Muscle layer of colon (tissue), 2 donors: ENCODE results near the gene HACD2.

Source experiments
- H3K27ac ChIP-seq: one replicate; pipeline ENCODE4 v1.7.0; 2013; ENCODE audit warnings: low read depth, mild to moderate bottlenecking, low read length, moderate library complexity
- H3K27me3 ChIP-seq, 2 donors: one replicate each; pipeline ENCODE4 v1.7.0; 2013; ENCODE audit warnings: low read length in 2 of 2, mild to moderate bottlenecking in 2 of 2; ENCODE audit not compliant: insufficient read depth in 2 of 2, control insufficient read depth in 1 of 2
- H3K36me3 ChIP-seq: one replicate; pipeline ENCODE4 v1.7.0; 2013; ENCODE audit warnings: mild to moderate bottlenecking, low read length; ENCODE audit not compliant: insufficient read depth
- H3K4me1 ChIP-seq: one replicate; pipeline ENCODE4 v1.7.0; 2013; ENCODE audit warnings: mild to moderate bottlenecking, low read length; ENCODE audit not compliant: insufficient read depth
- H3K4me3 ChIP-seq, 2 donors: one replicate each; pipeline ENCODE4 v1.7.0; 2013; ENCODE audit warnings: low read length in 2 of 2, low read depth in 1 of 2, mild to moderate bottlenecking in 1 of 2, moderate library complexity in 1 of 2
- H3K9ac ChIP-seq: one replicate; pipeline ENCODE4 v1.7.0; 2013; ENCODE audit warnings: low read length
- H3K9me3 ChIP-seq: one replicate; pipeline ENCODE4 v1.7.0; 2013; ENCODE audit warnings: mild to moderate bottlenecking, low read length
- donor health status: abdominal sarcoma.
- donor health status: Adenocarcinoma of cecum.

Gene HACD2

GRCh38 chr3:123451186-123451585 is 133.7 kb downstream of the HACD2 start:
- H3K27ac ChIP-seq: no peak overlapping the region
- peaks cover 4% of the 10 kb centered on the region for H3K4me1 ChIP-seq
- no peaks in the 10 kb centered on the region for H3K9me3 ChIP-seq
- H3K36me3 ChIP-seq: no peaks in the 10 kb centered on the region
- no peaks in the 10 kb centered on the region for H3K27me3 ChIP-seq
- no peak overlapping the region for H3K9ac ChIP-seq
- no peak overlapping the region for H3K4me3 ChIP-seq

GRCh38 chr3:123449997-123450604 is 134.8 kb downstream of the HACD2 start:
- Histone ChIP-seq H3K9ac (no peak overlapping the region), H3K9me3 (no peaks in the 10 kb centered on the region), H3K27me3 (no peaks in the 10 kb centered on the region), H3K4me1 (peaks cover 4% of the 10 kb centered on the region), H3K36me3 (no peaks in the 10 kb centered on the region), H3K27ac (peak overlapping the region; percentile 65), H3K4me3 (peak overlapping the region; percentile 50 to 55)

GRCh38 chr3:123449102-123449996 is 135.5 kb downstream of the HACD2 start:
- Histone ChIP-seq H3K9ac (peak overlapping the region; percentile 21), H3K4me1 (peaks cover 11% of the 10 kb centered on the region), H3K27ac (peak overlapping the region; percentile 93), H3K9me3 (no peaks in the 10 kb centered on the region), H3K27me3 (no peaks in the 10 kb centered on the region), H3K36me3 (no peaks in the 10 kb centered on the region), H3K4me3 (peak overlapping the region; percentile 61 to 72)

- peak within 1 kb of the TSS; percentile 93 for H3K27ac ChIP-seq
- H3K4me1 ChIP-seq: peaks cover 19% of the 10 kb centered on the region
- peak within 1 kb of the TSS; percentile 21 for H3K9ac ChIP-seq
- no peaks in the 10 kb centered on the region for H3K9me3 ChIP-seq
- H3K4me3 ChIP-seq: peak within 1 kb of the TSS; percentile 61 to 72
- no peaks in the 10 kb centered on the region for H3K36me3 ChIP-seq
- H3K27me3 ChIP-seq: no peaks in the 10 kb centered on the region
Measured at GRCh38 chr3:123448536-123449101, 136.2 kb downstream of the HACD2 start, which contains the start of gene ADCY5. ADCY5 (minus strand) TSS chr3:123449090; CDS start chr3:123448545, 545 bp downstream.

GRCh38 chr3:123447749-123448517 is 136.9 kb downstream of the HACD2 start:
- H3K9ac ChIP-seq: peak overlapping the region; percentile 46
- H3K27me3 ChIP-seq: no peaks in the 10 kb centered on the region
- H3K9me3 ChIP-seq: no peaks in the 10 kb centered on the region
- peak overlapping the region; percentile 61 to 72 for H3K4me3 ChIP-seq
- H3K36me3 ChIP-seq: no peaks in the 10 kb centered on the region
- H3K27ac ChIP-seq: peak overlapping the region; percentile 93
- peaks cover 25% of the 10 kb centered on the region for H3K4me1 ChIP-seq

GRCh38 chr3:123447416-123447748 is 137.5 kb downstream of the HACD2 start:
- Histone ChIP-seq H3K27me3 (no peaks in the 10 kb centered on the region), H3K4me1 (peaks cover 28% of the 10 kb centered on the region), H3K4me3 (peak overlapping the region; percentile 59 to 68), H3K36me3 (no peaks in the 10 kb centered on the region), H3K27ac (peak overlapping the region; percentile 62), H3K9ac (peak overlapping the region; percentile 46), H3K9me3 (no peaks in the 10 kb centered on the region)

GRCh38 chr3:123446610-123447109 is 138.2 kb downstream of the HACD2 start:
- H3K4me3 ChIP-seq: peak overlapping the region; percentile 59 to 68
- peak overlapping the region; percentile 62 for H3K27ac ChIP-seq
- H3K4me1 ChIP-seq: peaks cover 28% of the 10 kb centered on the region
- H3K27me3 ChIP-seq: no peaks in the 10 kb centered on the region
- peak overlapping the region; percentile 46 for H3K9ac ChIP-seq
- H3K36me3 ChIP-seq: no peaks in the 10 kb centered on the region
- H3K9me3 ChIP-seq: no peaks in the 10 kb centered on the region

GRCh38 chr3:123446210-123446609 is 138.6 kb downstream of the HACD2 start:
- Histone ChIP-seq H3K9me3 (no peaks in the 10 kb centered on the region), H3K27me3 (no peaks in the 10 kb centered on the region), H3K4me1 (peaks cover 28% of the 10 kb centered on the region), H3K9ac (peak overlapping the region; percentile 46), H3K36me3 (no peaks in the 10 kb centered on the region), H3K27ac (peak overlapping the region; percentile 62), H3K4me3 (peak overlapping the region; percentile 59 to 68)

GRCh38 chr3:123445702-123446101 is 139.2 kb downstream of the HACD2 start:
- Histone ChIP-seq H3K4me3 (peak overlapping the region; percentile 59 to 68), H3K9ac (peak overlapping the region; percentile 46)

GRCh38 chr3:123444744-123445143 is 140.1 kb downstream of the HACD2 start:
- Histone ChIP-seq H3K27me3 (no peaks in the 10 kb centered on the region), H3K9me3 (no peaks in the 10 kb centered on the region), H3K4me1 (peaks cover 29% of the 10 kb centered on the region), H3K27ac (peak overlapping the region; percentile 8), H3K4me3 (peak overlapping the region in 1 of 2 donors; percentile 59), H3K9ac (peak overlapping the region; percentile 46), H3K36me3 (no peaks in the 10 kb centered on the region)

More at GRCh38 chr3:123445702-123446101, 139.2 kb downstream of the HACD2 start:
- H3K27ac ChIP-seq: peak overlapping the region; percentile 62
- H3K4me1 ChIP-seq: peaks cover 28% of the 10 kb centered on the region
- H3K36me3 ChIP-seq: no peaks in the 10 kb centered on the region
- H3K27me3 ChIP-seq: no peaks in the 10 kb centered on the region
- H3K9me3 ChIP-seq: no peaks in the 10 kb centered on the region
